IMR-90 (cell line): ENCODE data around the gene COG1. TPM values are rescaled to one million over a fixed set of nuclear protein-coding genes. Genes with fewer than 3 reads are reported as not detected.

Experiments used
- ATAC-seq: fragments of 200-7000 bp; cut with Tn5 transposase; 2 replicates; pipeline ENCODE4 v1.9.1; 2020; ENCODE audit warnings: low read depth, mild to moderate bottlenecking, moderate library complexity
- BruUV-seq: library from RNA; stranded (reverse); fragments of 400-500 nt; replicated peaks from 2 replicates; lab custom pipeline; 2021; lab: Mats Ljungman, UMichigan
- CTCF ChIA-PET: fragments of 300-600 bp; formaldehyde crosslinking; extraction: SDS; loops from one replicate; lab custom pipeline; 2021; ENCODE audit warnings: antibody characterized with exemption; lab: Yijun Ruan, JAX
- POLR2A ChIA-PET: fragments of 300-600 bp; sonication (Branson Sonifier 250); formaldehyde crosslinking; loops from one replicate; lab custom pipeline; 2022; ENCODE audit warnings: antibody characterized with exemption; ENCODE audit not compliant: unreplicated experiment; lab: Charles Lee
- DNase-seq: peaks from one replicate; pipeline ENCODE4 v3.0.0; 2013
- H2AFZ ChIP-seq: replicated peaks from 2 replicates; pipeline ENCODE3; 2013; ENCODE audit warnings: low read length, mild to moderate bottlenecking; ENCODE audit not compliant: poor library complexity
- H2AK5ac ChIP-seq: 2 replicates; pipeline ENCODE4 v1.6.1; 2013; ENCODE audit warnings: low read depth, low read length, inconsistent platforms
- H2AK9ac ChIP-seq: replicated peaks from 2 replicates; pipeline ENCODE3; 2013; ENCODE audit warnings: mild to moderate bottlenecking, low read depth, low read length, moderate library complexity; ENCODE audit not compliant: poor library complexity
- H2BK120ac ChIP-seq: 2 replicates; pipeline ENCODE4 v1.6.1; 2013; ENCODE audit warnings: low read depth, low read length, inconsistent platforms
- H2BK15ac ChIP-seq: 3 replicates; pipeline ENCODE4 v1.6.1; 2013; ENCODE audit warnings: low read depth, low read length, inconsistent platforms
- H2BK20ac ChIP-seq: 2 replicates; pipeline ENCODE4 v1.6.1; 2013; ENCODE audit warnings: low read depth, mild to moderate bottlenecking, inconsistent platforms, low read length, moderate library complexity
- H2BK5ac ChIP-seq: 2 replicates; pipeline ENCODE4 v1.6.1; 2013; ENCODE audit warnings: mild to moderate bottlenecking, low read depth, low read length, inconsistent platforms; ENCODE audit not compliant: poor library complexity, severe bottlenecking
- H3K14ac ChIP-seq: replicated peaks from 2 replicates; pipeline ENCODE4 v1.6.1; 2013; ENCODE audit warnings: low read depth, low read length, inconsistent platforms
- H3K18ac ChIP-seq: 2 replicates; pipeline ENCODE4 v1.6.1; 2013; ENCODE audit warnings: low read depth, low read length, control low read depth
- H3K23ac ChIP-seq: 2 replicates; pipeline ENCODE4 v1.6.1; 2013; ENCODE audit warnings: low read depth, low read length, inconsistent platforms
- H3K27ac ChIP-seq: 2 replicates; pipeline ENCODE4 v1.5.1; 2013; ENCODE audit warnings: mild to moderate bottlenecking, control low read depth, low read length; ENCODE audit not compliant: insufficient read depth
- H3K27me3 ChIP-seq: 2 replicates; pipeline ENCODE4 v1.6.1; 2013; ENCODE audit warnings: low read length; ENCODE audit not compliant: control insufficient read depth, insufficient read depth
- H3K36me3 ChIP-seq: 2 replicates; pipeline ENCODE4 v1.6.1; 2013; ENCODE audit warnings: low read length, mixed read lengths; ENCODE audit not compliant: control insufficient read depth, insufficient read depth
- H3K4ac ChIP-seq: 2 replicates; pipeline ENCODE4 v1.6.1; 2013; ENCODE audit warnings: low read depth, low read length, inconsistent platforms
- H3K4me1 ChIP-seq: 2 replicates; pipeline ENCODE4 v1.6.1; 2013; ENCODE audit warnings: low read length, mixed read lengths; ENCODE audit not compliant: control insufficient read depth, insufficient read depth
- H3K4me2 ChIP-seq: 2 replicates; pipeline ENCODE4 v1.6.1; 2013; ENCODE audit warnings: low read depth, mild to moderate bottlenecking, control low read depth, low read length, moderate library complexity
- H3K4me3 ChIP-seq: 2 replicates; pipeline ENCODE4 v1.5.1; 2013; ENCODE audit warnings: low read depth, mild to moderate bottlenecking, control low read depth, low read length, moderate library complexity; ENCODE audit not compliant: insufficient read depth
- H3K56ac ChIP-seq: 2 replicates; pipeline ENCODE4 v1.6.1; 2013; ENCODE audit warnings: low read length, inconsistent platforms; ENCODE audit not compliant: insufficient read depth; ENCODE audit errors: extremely low read depth
- H3K79me1 ChIP-seq, 2 experiments: 2 replicates each; pipeline ENCODE4 v1.6.1; 2013; ENCODE audit warnings: low read length in 2 of 2, inconsistent platforms in 1 of 2, low read depth in 1 of 2
- H3K9ac ChIP-seq: 2 replicates; pipeline ENCODE4 v1.6.1; 2013; ENCODE audit warnings: low read depth, low read length, control low read depth
- H3K9me1 ChIP-seq: 2 replicates; pipeline ENCODE4 v1.6.1; 2013; ENCODE audit warnings: low read length, inconsistent platforms; ENCODE audit not compliant: insufficient read depth
- H3K9me3 ChIP-seq: 2 replicates; pipeline ENCODE4 v1.6.1; 2013; ENCODE audit warnings: low read length; ENCODE audit not compliant: control insufficient read depth, insufficient read depth
- H4K20me1 ChIP-seq: 2 replicates; pipeline ENCODE4 v1.6.1; 2013; ENCODE audit warnings: low read length, inconsistent platforms; ENCODE audit not compliant: insufficient read depth
- H4K5ac ChIP-seq: 2 replicates; pipeline ENCODE4 v1.6.1; 2013; ENCODE audit warnings: mild to moderate bottlenecking, low read depth, low read length, control low read depth
- H4K8ac ChIP-seq, 2 experiments: 2 replicates each; pipeline ENCODE4 v1.6.1; 2013; ENCODE audit warnings: low read depth in 2 of 2, low read length in 2 of 2, control low read depth in 1 of 2, inconsistent platforms in 1 of 2
- H4K91ac ChIP-seq: 2 replicates; pipeline ENCODE4 v1.6.1; 2013; ENCODE audit warnings: low read depth, low read length, inconsistent platforms; ENCODE audit not compliant: insufficient read depth
- BHLHE40 ChIP-seq: fragments of 150-350 bp; IDR thresholded peaks from 2 replicates; pipeline ENCODE4 v1.6.1; 2016; ENCODE audit warnings: mild to moderate bottlenecking, low read depth, low read length
- CEBPB ChIP-seq: IDR thresholded peaks from 2 replicates; pipeline ENCODE4 v1.6.1; 2012; ENCODE audit warnings: low read depth, low read length, improper control_type of control experiment
- CHD1 ChIP-seq: IDR thresholded peaks from 2 replicates; pipeline ENCODE4 v1.6.1; 2012; ENCODE audit warnings: low read depth, low read length, improper control_type of control experiment
- ELK1 ChIP-seq: fragments of 150-350 bp; IDR thresholded peaks from 2 replicates; pipeline ENCODE4 v1.6.1; 2016; ENCODE audit warnings: low read depth, mild to moderate bottlenecking, low read length, moderate library complexity, borderline replicate concordance
- FOS ChIP-seq: fragments of 150-350 bp; IDR thresholded peaks from 2 replicates; pipeline ENCODE4 v1.6.1; 2016; ENCODE audit warnings: low read depth, low read length
- MAFK ChIP-seq: IDR thresholded peaks from 2 replicates; pipeline ENCODE4 v1.6.1; 2012; ENCODE audit warnings: low read depth, low read length, improper control_type of control experiment
- MAZ ChIP-seq: IDR thresholded peaks from 2 replicates; pipeline ENCODE4 v1.6.1; 2012; ENCODE audit warnings: low read depth, mild to moderate bottlenecking, low read length, improper control_type of control experiment, moderate library complexity, borderline replicate concordance
- MXI1 ChIP-seq: IDR thresholded peaks from 2 replicates; pipeline ENCODE4 v1.6.1; 2012; ENCODE audit warnings: low read depth, mild to moderate bottlenecking, low read length, moderate library complexity, borderline replicate concordance
- NFE2L2 ChIP-seq: fragments of 150-350 bp; IDR thresholded peaks from 2 replicates; pipeline ENCODE4 v1.6.1; 2016; ENCODE audit warnings: low read depth, mild to moderate bottlenecking, low read length
- POLR2A ChIP-seq: IDR thresholded peaks from 2 replicates; pipeline ENCODE4 v1.6.1; 2012; ENCODE audit warnings: mild to moderate bottlenecking, low read depth, low read length
- RAD21 ChIP-seq: IDR thresholded peaks from 2 replicates; pipeline ENCODE4 v1.6.1; 2012; ENCODE audit warnings: low read length, improper control_type of control experiment
- RCOR1 ChIP-seq: IDR thresholded peaks from 2 replicates; pipeline ENCODE4 v1.6.1; 2012; ENCODE audit warnings: mild to moderate bottlenecking, low read length, improper control_type of control experiment; ENCODE audit not compliant: insufficient replicate concordance
- RFX5 ChIP-seq: IDR thresholded peaks from 2 replicates; pipeline ENCODE4 v1.8.0; 2012; ENCODE audit warnings: low read depth, mild to moderate bottlenecking, low read length, moderate library complexity
- SMC3 ChIP-seq: fragments of 150-350 bp; IDR thresholded peaks from 2 replicates; pipeline ENCODE4 v1.6.1; 2016; ENCODE audit warnings: low read depth, mild to moderate bottlenecking, antibody characterized with exemption, low read length, moderate library complexity
- USF2 ChIP-seq: fragments of 150-350 bp; IDR thresholded peaks from 2 replicates; pipeline ENCODE4 v1.6.1; 2017; ENCODE audit warnings: mild to moderate bottlenecking, antibody characterized with exemption, low read length, low read depth
- WGBS, 2 experiments: methylation state at CpG; one replicate each; pipeline versions ENCODE4 v1.1.5 to v1.1.7; 2013; ENCODE audit warnings: missing lambda C conversion rate in 2 of 2; ENCODE audit not compliant: insufficient read length in 1 of 2; ENCODE audit errors: extremely low coverage in 2 of 2; 5-methylcytosine and 5-hydroxymethylcytosine counted together
- dilution Hi-C: fragments of 300-500 bp; cut with HindIII; formaldehyde crosslinking; loops from one replicate; pipeline ENCODE4 v1.14.3; 2018; ENCODE audit warnings: low sequenced_read_pairs; ENCODE audit not compliant: unreplicated experiment
- in situ Hi-C: fragments of 300-500 bp; cut with MboI; formaldehyde crosslinking; loops from 3 replicates; pipeline ENCODE4 v1.14.3; 2019; ENCODE audit warnings: low sequenced_read_pairs, inconsistent platforms, mixed read lengths
- intact Hi-C: fragments of 100-400 bp; cut with micrococcal nuclease; formaldehyde crosslinking; loops from 2 replicates; pipeline ENCODE4 v1.10.0; 2022
- polyA plus RNA-seq, 3 experiments: library from polyadenylated mRNA; depleted of rRNA; stranded (reverse); fragments of >200 nt; gene quantifications; 2 replicates each; pipeline ENCODE4 v1.2.3, GENCODE V29; 2012; ENCODE audit warnings: low replicate concordance in 1 of 3
- total RNA-seq: library from RNA; depleted of rRNA; stranded (reverse); fragments of >200 nt; gene quantifications from 2 replicates; pipeline ENCODE4 v1.2.3, GENCODE V29; 2012
- TF ChIP-seq, protein P1 (sequence below): conservative IDR thresholded peaks from 2 replicates; pipeline ENCODE4 v1.5.1; 2012; ENCODE audit warnings: mild to moderate bottlenecking, low read depth, low read length, improper control_type of control experiment

The COG1 gene
- total and polyA plus RNA-seq, 2 of the 4 experiments (the other 2 are of a cell fraction), result 18.3 to 35.1 TPM

DNA sequence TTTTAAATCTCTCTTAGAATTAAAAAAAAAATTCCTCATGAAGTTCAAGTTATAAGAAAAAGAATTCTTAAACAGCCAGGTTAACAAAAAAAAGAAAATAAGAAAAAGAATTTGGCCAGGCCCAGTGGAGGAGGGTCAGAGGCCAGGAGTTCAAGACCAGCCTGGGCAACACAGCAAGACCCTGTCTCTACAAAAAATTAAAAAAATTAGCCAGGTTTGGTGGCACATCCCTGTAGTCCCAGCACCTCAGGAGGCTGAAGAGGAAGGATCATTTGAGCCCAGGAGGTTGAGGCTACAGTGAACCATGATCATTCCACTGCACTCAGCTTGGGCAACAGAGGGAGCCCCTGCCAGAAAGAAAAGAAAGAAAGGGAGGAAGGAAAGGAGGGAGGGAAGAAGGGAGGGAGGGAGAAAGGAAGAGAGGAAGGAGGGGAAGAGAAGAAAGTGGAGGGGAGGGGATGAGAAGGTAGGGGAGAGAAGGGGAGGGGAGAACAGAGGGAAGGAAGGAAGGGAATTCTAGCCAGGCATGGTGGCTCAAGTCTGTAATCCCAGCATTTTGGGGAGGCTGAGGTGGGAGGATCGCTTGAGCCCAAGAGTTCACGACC is 30.9 kb downstream of the COG1 start:
- Histone ChIP-seq H3K36me3 (peaks cover 3% of the 10 kb centered on the region), H3K4ac (no peak overlapping the region), H4K20me1 (peaks cover 16% of the 10 kb centered on the region; the same call in 1 of the 2 replicates), H3K4me1 (peaks cover 14% of the 10 kb centered on the region), H2BK120ac (no peak overlapping the region), H2AK5ac (no peak overlapping the region), H3K27me3 (no peaks in the 10 kb centered on the region), H3K18ac (no peak overlapping the region), H3K9me1 (peaks cover 8% of the 10 kb centered on the region), H2BK20ac (no peak overlapping the region), H3K14ac (no peak overlapping the region), H3K9ac (no peak overlapping the region), H2AK9ac (no peak overlapping the region), H3K4me2 (no peak overlapping the region), H3K4me3 (no peak overlapping the region), H3K23ac (no peak overlapping the region), H4K91ac (no peak overlapping the region), H2BK5ac (no peak overlapping the region), H3K79me1 (peaks cover 25 to 56% of the 10 kb centered on the region in 2 experiments), H3K27ac (no peak overlapping the region), H4K5ac (no peak overlapping the region), H3K9me3 (no peaks in the 10 kb centered on the region), H2BK15ac (no peak overlapping the region), H2AFZ (no peak overlapping the region), H3K56ac (no peak overlapping the region), H4K8ac (no peak overlapping the region)
- TF ChIP-seq RAD21 (no peak), MAZ (no peak), MXI1 (no peak), BHLHE40 (no peak), CEBPB (no peak), USF2 (no peak), RCOR1 (no peak), POLR2A (no peak), RFX5 (no peak), MAFK (no peak), CHD1 (no peak), NFE2L2 (no peak), FOS (no peak), SMC3 (no peak), ELK1 (no peak)
- TF ChIP-seq, protein P1, sequence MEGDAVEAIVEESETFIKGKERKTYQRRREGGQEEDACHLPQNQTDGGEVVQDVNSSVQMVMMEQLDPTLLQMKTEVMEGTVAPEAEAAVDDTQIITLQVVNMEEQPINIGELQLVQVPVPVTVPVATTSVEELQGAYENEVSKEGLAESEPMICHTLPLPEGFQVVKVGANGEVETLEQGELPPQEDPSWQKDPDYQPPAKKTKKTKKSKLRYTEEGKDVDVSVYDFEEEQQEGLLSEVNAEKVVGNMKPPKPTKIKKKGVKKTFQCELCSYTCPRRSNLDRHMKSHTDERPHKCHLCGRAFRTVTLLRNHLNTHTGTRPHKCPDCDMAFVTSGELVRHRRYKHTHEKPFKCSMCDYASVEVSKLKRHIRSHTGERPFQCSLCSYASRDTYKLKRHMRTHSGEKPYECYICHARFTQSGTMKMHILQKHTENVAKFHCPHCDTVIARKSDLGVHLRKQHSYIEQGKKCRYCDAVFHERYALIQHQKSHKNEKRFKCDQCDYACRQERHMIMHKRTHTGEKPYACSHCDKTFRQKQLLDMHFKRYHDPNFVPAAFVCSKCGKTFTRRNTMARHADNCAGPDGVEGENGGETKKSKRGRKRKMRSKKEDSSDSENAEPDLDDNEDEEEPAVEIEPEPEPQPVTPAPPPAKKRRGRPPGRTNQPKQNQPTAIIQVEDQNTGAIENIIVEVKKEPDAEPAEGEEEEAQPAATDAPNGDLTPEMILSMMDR, result no peak
- CTCF ChIA-PET, result no interaction called here
- POLR2A ChIA-PET, result no interaction called here
- ATAC-seq, result no peak
- dilution Hi-C loops (no loop called here), in situ Hi-C loops (loop anchor here (25.0 kb wide), 1 partner anchor 836 kb away; no protein-coding TSS in a partner anchor), intact Hi-C loops (no loop called here)
- no peak for DNase-seq
- no CpG with 5 or more reads among the region's 2 CpGs for WGBS, 2 experiments
- BruUV-seq, result no TSS peak
